SK-N-SH (cell line): ENCODE measurements around the gene ENO1. TPM values are rescaled to one million over a fixed set of nuclear protein-coding genes. Genes with fewer than 3 reads are reported as not detected.

Experiments
- CTCF ChIA-PET: fragments of 300-600, 350-600 bp; formaldehyde crosslinking; extraction: SDS; loops from one replicate; lab custom pipeline; 2021; lab: Yijun Ruan, JAX
- POLR2A ChIA-PET: fragments of 350-600 bp; sonication (Branson Sonifier 250); formaldehyde crosslinking; extraction: SDS; loops from one replicate; lab custom pipeline; 2020; ENCODE audit warnings: antibody characterized with exemption, inconsistent platforms; lab: Yijun Ruan, JAX
- DNase-seq: peaks from one replicate; pipeline ENCODE4 v3.0.0; 2012
- H2AFZ ChIP-seq: fragments of 200-600 bp; sonication (generic); 2 replicates; pipeline ENCODE4 v1.8.1; 2016; ENCODE audit warnings: antibody characterized with exemption, mild to moderate bottlenecking, low read depth
- H3F3A ChIP-seq: fragments of 200-600 bp; sonication (generic); replicated peaks from 2 replicates; pipeline ENCODE3; 2016; ENCODE audit warnings: antibody characterized with exemption, mild to moderate bottlenecking; ENCODE audit not compliant: insufficient read depth
- H3K27ac ChIP-seq, 2 experiments: fragments of 200-500 bp in 1 of 2; fragments of 200-600 bp in 1 of 2; sonication (Bioruptor generic) in 1 of 2; sonication (generic), shearing (Covaris generic) in 1 of 2; 2 replicates each; pipeline versions ENCODE4 v1.5.1 to v1.6.1; 2014 to 2016; ENCODE audit warnings: low read depth in 2 of 2, inconsistent platforms in 1 of 2, low read length in 1 of 2, mild to moderate bottlenecking in 1 of 2, mixed read lengths in 1 of 2
- H3K27me3 ChIP-seq: fragments of 200-600 bp; sonication (generic), shearing (Covaris generic); 2 replicates; pipeline ENCODE4 v1.6.1; 2016; ENCODE audit warnings: mixed run types; ENCODE audit not compliant: insufficient read depth
- H3K36me3 ChIP-seq, 2 experiments: fragments of 200-500 bp in 1 of 2; fragments of 200-600 bp in 1 of 2; sonication (Bioruptor generic) in 1 of 2; sonication (generic) in 1 of 2; replicated peaks in 1 of 2; 2 replicates each; pipeline versions ENCODE3 to v1.5.1; 2014 to 2016; ENCODE audit warnings: low read length in 1 of 2, mild to moderate bottlenecking in 1 of 2; ENCODE audit not compliant: insufficient read depth in 2 of 2, control insufficient read depth in 1 of 2
- H3K4me1 ChIP-seq, 2 experiments: fragments of 200-500 bp in 1 of 2; fragments of 200-600 bp in 1 of 2; sonication (Bioruptor generic) in 1 of 2; sonication (generic), shearing (Covaris generic) in 1 of 2; 2 replicates each; pipeline versions ENCODE4 v1.5.1 to v1.6.1; 2014 to 2016; ENCODE audit warnings: low read depth in 1 of 2, low read length in 1 of 2, mixed run types in 1 of 2; ENCODE audit not compliant: insufficient read depth in 2 of 2, control insufficient read depth in 1 of 2
- H3K4me2 ChIP-seq: fragments of 200-600 bp; sonication (generic), shearing (Covaris generic); 2 replicates; pipeline ENCODE4 v1.6.1; 2017; ENCODE audit warnings: mixed run types
- H3K4me3 ChIP-seq, 2 experiments: fragments of 200-500 bp in 1 of 2; fragments of 200-600 bp in 1 of 2; sonication (Bioruptor generic) in 1 of 2; sonication (generic), shearing (Covaris generic) in 1 of 2; 2 replicates each; pipeline versions ENCODE4 v1.5.1 to v1.8.1; 2014 to 2016; ENCODE audit warnings: low read depth in 2 of 2, inconsistent platforms in 1 of 2, low read length in 1 of 2, mild to moderate bottlenecking in 1 of 2, mixed read lengths in 1 of 2, moderate library complexity in 1 of 2
- H3K79me2 ChIP-seq: fragments of 200-600 bp; sonication (generic); 2 replicates; pipeline ENCODE4 v1.8.1; 2017; ENCODE audit warnings: mild to moderate bottlenecking; ENCODE audit not compliant: insufficient read depth
- H3K9ac ChIP-seq: fragments of 200-600 bp; sonication (generic); 2 replicates; pipeline ENCODE4 v1.6.1; 2017; ENCODE audit warnings: mixed run types
- H3K9me2 ChIP-seq: fragments of 200-600 bp; sonication (generic); 2 replicates; pipeline ENCODE4 v1.6.1; 2017; ENCODE audit warnings: mixed run types
- H3K9me3 ChIP-seq: fragments of 200-600 bp; sonication (generic); 2 replicates; pipeline ENCODE4 v1.6.1; 2017; ENCODE audit warnings: mixed run types, mild to moderate bottlenecking, moderate library complexity
- H4K20me1 ChIP-seq: fragments of 200-600 bp; sonication (generic); 2 replicates; pipeline ENCODE4 v1.6.1; 2017; ENCODE audit warnings: mild to moderate bottlenecking, mixed run types; ENCODE audit not compliant: insufficient read depth
- CTCF ChIP-seq: fragments of 200-600 bp; sonication (generic); IDR thresholded peaks from 2 replicates; pipeline ENCODE4 v1.6.1; 2017; ENCODE audit warnings: antibody characterized with exemption, mild to moderate bottlenecking, moderate library complexity
- EP300 ChIP-seq, 2 experiments: IDR thresholded peaks; 2 replicates each; pipeline versions ENCODE4 v1.4.0 to v1.6.1; 2012; ENCODE audit warnings: borderline replicate concordance in 1 of 2, low read depth in 1 of 2, low read length in 1 of 2
- FOSL2 ChIP-seq: IDR thresholded peaks from 2 replicates; pipeline ENCODE4 v1.4.0; 2012; ENCODE audit warnings: low read depth, mild to moderate bottlenecking, moderate library complexity, borderline replicate concordance
- FOXJ3 ChIP-seq: sonication (generic); formaldehyde crosslinking; IDR thresholded peaks from 2 replicates; pipeline ENCODE4 v1.5.1; 2020; ENCODE audit warnings: mild to moderate bottlenecking, missing genetic modification reagents
- FOXM1 ChIP-seq: IDR thresholded peaks from 2 replicates; pipeline ENCODE4 v1.4.0; 2012; ENCODE audit warnings: low read depth, mild to moderate bottlenecking
- MAX ChIP-seq: IDR thresholded peaks from 2 replicates; pipeline ENCODE4 v1.4.0; 2012; ENCODE audit warnings: low read depth
- NFIC ChIP-seq: IDR thresholded peaks from 2 replicates; pipeline ENCODE4 v1.4.0; 2012; ENCODE audit warnings: borderline replicate concordance
- PBX3 ChIP-seq: IDR thresholded peaks from 2 replicates; pipeline ENCODE4; 2012
- RAD21 ChIP-seq: IDR thresholded peaks from 2 replicates; pipeline ENCODE4 v1.6.1; 2012; ENCODE audit warnings: mild to moderate bottlenecking, low read length
- REST ChIP-seq: IDR thresholded peaks from 2 replicates; pipeline ENCODE4 v1.6.1; 2012; ENCODE audit warnings: mild to moderate bottlenecking, low read depth, low read length, moderate library complexity
- SIN3A ChIP-seq: IDR thresholded peaks from 2 replicates; pipeline ENCODE4 v1.6.1; 2012; ENCODE audit warnings: low read depth, mild to moderate bottlenecking, low read length, moderate library complexity, borderline replicate concordance
- TAF1 ChIP-seq: IDR thresholded peaks from 2 replicates; pipeline ENCODE4 v1.6.1; 2012; ENCODE audit warnings: low read depth, mild to moderate bottlenecking, low read length, moderate library complexity, borderline replicate concordance
- TCF12 ChIP-seq: IDR thresholded peaks from 2 replicates; pipeline ENCODE4 v1.4.0; 2012
- TEAD4 ChIP-seq: IDR thresholded peaks from 2 replicates; pipeline ENCODE4 v1.4.0; 2012; ENCODE audit warnings: mild to moderate bottlenecking, borderline replicate concordance; ENCODE audit not compliant: insufficient read depth
- ZBTB33 ChIP-seq: IDR thresholded peaks from 2 replicates; pipeline ENCODE4 v1.4.0; 2012; ENCODE audit warnings: low read depth, borderline replicate concordance
- WGBS: methylation state at CpG from one replicate; pipeline ENCODE4 v1.1.6; 2017; ENCODE audit warnings: low lambda C conversion rate; 5-methylcytosine and 5-hydroxymethylcytosine counted together
- polyA plus RNA-seq, 3 experiments: library from polyadenylated mRNA; depleted of rRNA; stranded (reverse); fragments of >200 nt; gene quantifications; 2 replicates each; pipeline ENCODE4 v1.2.3, GENCODE V29; 2012
- TF ChIP-seq, protein P1 (sequence below): IDR thresholded peaks from 2 replicates; pipeline ENCODE4 v1.4.0; 2012; ENCODE audit warnings: low read depth, borderline replicate concordance

The ENO1 gene
- polyA plus RNA-seq, 1 of the 3 experiments (the other 2 are of a cell fraction): 1,599 TPM

DNA sequence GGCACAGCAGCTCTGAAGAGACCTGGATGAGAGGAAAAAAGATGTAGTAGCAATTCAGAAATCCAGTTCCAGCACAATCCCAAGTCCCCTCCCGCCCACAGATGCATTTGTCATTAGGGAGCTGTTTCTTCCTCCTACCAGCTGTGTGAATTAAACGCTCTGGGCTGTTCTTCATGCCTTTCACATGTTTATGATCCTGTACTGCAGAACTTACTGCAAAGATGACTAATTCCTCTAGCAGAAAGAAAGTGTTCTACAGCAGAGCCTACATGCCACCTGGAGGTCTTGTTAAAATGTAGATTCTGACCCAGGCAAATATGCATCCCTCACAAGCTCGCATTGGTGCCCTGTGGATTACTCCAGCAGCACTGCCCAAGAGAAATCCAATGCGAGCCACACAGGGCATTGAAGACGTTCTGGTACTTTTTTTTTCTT lies 6.5 kb downstream of the ENO1 start:
- Histone ChIP-seq H4K20me1 (peaks cover 97% of the 10 kb centered on the region), H3K4me1 (peaks cover 32 to 61% of the 10 kb centered on the region in 2 experiments), H3K79me2 (peaks cover 99% of the 10 kb centered on the region), H3K9me3 (no peaks in the 10 kb centered on the region), H3K27me3 (no peaks in the 10 kb centered on the region), H3K9me2 (no peaks in the 10 kb centered on the region), H3K9ac (peak overlapping the region; percentile 29; the same call in 1 of the 2 replicates), H3K4me3 (no peak overlapping the region), H2AFZ (no peak overlapping the region), H3F3A (peaks cover 88% of the 10 kb centered on the region), H3K4me2 (peak overlapping the region; percentile 56), H3K27ac (peak overlapping the region in 1 of 2 experiments; percentile 97; a peak in 2 of 4 replicates), H3K36me3 (peaks cover 69 to 94% of the 10 kb centered on the region in 2 experiments)
- POLR2A ChIA-PET: interaction anchor here (0.5 kb wide), 1 partner anchor 35 kb away, joined by 3 read pairs; no protein-coding TSS in a partner anchor
- CTCF ChIA-PET: interaction anchor here (0.8 to 2.2 kb wide), 4 partner anchors 10 to 23 kb away, joined by 3 to 21 read pairs (median 7); no protein-coding TSS in a partner anchor
- DNase-seq: no peak
- 62% methylated on average over 5 of the region's 5 CpGs for WGBS
- TF ChIP-seq MAX (no peak), EP300 (IDR thresholded peaks at IDR 0.05; ENCODE audit: borderline replicate concordance in 1 of 2, low read depth in 1 of 2, low read length in 1 of 2) (no peak), PBX3 (no peak), TAF1 (peak; percentile 8; the same call in 1 of the 2 replicates), TEAD4 (no peak)

DNA sequence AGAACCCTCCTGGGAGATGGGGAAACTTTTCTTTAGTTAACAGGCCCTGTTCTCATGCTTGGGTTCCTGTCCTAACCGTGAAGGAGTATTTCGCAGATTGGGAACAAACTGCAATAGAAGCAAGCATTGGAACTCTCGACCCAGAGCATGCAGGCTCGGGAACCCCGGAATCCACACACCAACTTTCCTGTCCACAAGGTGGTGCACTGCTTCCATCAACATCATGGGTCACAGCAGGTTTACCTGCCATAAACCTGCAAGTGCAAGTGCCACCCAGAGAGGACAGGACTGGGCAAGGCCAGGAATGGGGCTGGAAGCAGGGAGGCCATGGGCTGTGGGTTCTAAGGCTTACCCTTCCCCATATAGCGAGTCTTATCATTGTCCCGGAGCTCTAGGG lies 6.9 kb downstream of the ENO1 start:
- H3K9me2 ChIP-seq: no peaks in the 10 kb centered on the region
- WGBS: 97% methylated on average over 4 of the region's 7 CpGs
- CTCF ChIA-PET: interaction anchor here (0.8 to 2.2 kb wide), 4 partner anchors 10 to 22 kb away, joined by 3 to 21 read pairs (median 7); no protein-coding TSS in a partner anchor
- peak overlapping the region in 1 of 2 experiments; percentile 97; a peak in 2 of 4 replicates for H3K27ac ChIP-seq
- peaks cover 99% of the 10 kb centered on the region for H3K79me2 ChIP-seq
- peaks cover 91% of the 10 kb centered on the region for H3F3A ChIP-seq
- H2AFZ ChIP-seq: no peak overlapping the region
- POLR2A ChIA-PET: no interaction called here
- H3K36me3 ChIP-seq: peaks cover 74 to 94% of the 10 kb centered on the region in 2 experiments
- no peaks in the 10 kb centered on the region for H3K27me3 ChIP-seq
- H3K9ac ChIP-seq: no peak overlapping the region
- H3K9me3 ChIP-seq: no peaks in the 10 kb centered on the region
- H3K4me3 ChIP-seq: no peak overlapping the region
- no peak for DNase-seq
- H3K4me1 ChIP-seq: peaks cover 32 to 61% of the 10 kb centered on the region in 2 experiments
- H4K20me1 ChIP-seq: peaks cover 97% of the 10 kb centered on the region
- peak overlapping the region; percentile 56 for H3K4me2 ChIP-seq
- TF ChIP-seq, protein P1, sequence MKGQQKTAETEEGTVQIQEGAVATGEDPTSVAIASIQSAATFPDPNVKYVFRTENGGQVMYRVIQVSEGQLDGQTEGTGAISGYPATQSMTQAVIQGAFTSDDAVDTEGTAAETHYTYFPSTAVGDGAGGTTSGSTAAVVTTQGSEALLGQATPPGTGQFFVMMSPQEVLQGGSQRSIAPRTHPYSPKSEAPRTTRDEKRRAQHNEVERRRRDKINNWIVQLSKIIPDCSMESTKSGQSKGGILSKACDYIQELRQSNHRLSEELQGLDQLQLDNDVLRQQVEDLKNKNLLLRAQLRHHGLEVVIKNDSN: no peak
- no peak for TF ChIP-seq FOXJ3 (CRISPR knock-in tag)
- TF ChIP-seq NFIC: no peak
- TF ChIP-seq MAX: no peak
- TF ChIP-seq SIN3A: no peak
- TF ChIP-seq TCF12: no peak
- no peak for TF ChIP-seq FOXM1
- peak; percentile 39 for TF ChIP-seq CTCF
- TF ChIP-seq ZBTB33: no peak
- no peak for TF ChIP-seq TEAD4
- TF ChIP-seq FOSL2: no peak
- TF ChIP-seq REST: no peak
- peak; percentile 37 for TF ChIP-seq RAD21
